ENCODE data around the gene RPL29. TPM values are rescaled to one million over a fixed set of nuclear protein-coding genes. Genes with fewer than 3 reads are reported as not detected.

Gene RPL29
- total and polyA plus RNA-seq, 2 of the 8 experiments (the other 6 are each of a cell fraction or from before 2014, with no cell fraction given) = 1,467 to 2,660 TPM

GRCh38 chr3:52039426-52039825, 43.7 kb upstream of the RPL29 start (continued):
- TF ChIP-seq SUZ12 (IDR thresholded peaks at IDR 0.05; ENCODE audit: low read length) (no peak), FOSL1 (IDR thresholded peaks at IDR 0.05; ENCODE audit: insufficient read depth, low read depth, low read length) (no peak)
